ENCODE results near the gene TAS1R2.
"Not testable (repeated sequence)": the region's sequence is repeated elsewhere in the genome, so short reads cannot be mapped to it uniquely, and the experiment has no call there.

Gene TAS1R2

DNA sequence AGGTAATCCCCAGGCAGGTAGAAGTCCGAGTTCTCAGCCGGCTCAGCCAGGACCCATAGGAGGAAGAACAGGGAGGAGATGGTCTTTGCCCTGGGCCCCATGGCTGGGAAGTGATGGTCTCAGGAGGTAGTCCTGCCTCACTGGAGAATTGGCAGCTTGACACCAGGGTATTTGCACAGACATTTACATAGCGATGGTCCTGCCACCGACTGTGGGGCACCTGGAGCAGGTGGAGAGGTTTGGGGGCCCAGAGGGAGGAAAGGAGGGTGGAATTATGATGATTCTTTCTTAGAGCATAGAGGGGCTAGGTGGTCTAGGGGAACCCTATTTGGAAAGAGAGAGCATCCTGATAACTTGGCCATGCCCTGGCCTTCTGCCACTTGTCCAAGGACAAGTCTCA is at the start of gene TAS1R2:
TSS of gene TAS1R2 (minus strand) at position 101 of the 400 bp plus-strand sequence. CDS start at position 101, 0 bp downstream.
- DNase-seq (ENCODE audit: low read depth in 2 of 2): no peak

DNA sequence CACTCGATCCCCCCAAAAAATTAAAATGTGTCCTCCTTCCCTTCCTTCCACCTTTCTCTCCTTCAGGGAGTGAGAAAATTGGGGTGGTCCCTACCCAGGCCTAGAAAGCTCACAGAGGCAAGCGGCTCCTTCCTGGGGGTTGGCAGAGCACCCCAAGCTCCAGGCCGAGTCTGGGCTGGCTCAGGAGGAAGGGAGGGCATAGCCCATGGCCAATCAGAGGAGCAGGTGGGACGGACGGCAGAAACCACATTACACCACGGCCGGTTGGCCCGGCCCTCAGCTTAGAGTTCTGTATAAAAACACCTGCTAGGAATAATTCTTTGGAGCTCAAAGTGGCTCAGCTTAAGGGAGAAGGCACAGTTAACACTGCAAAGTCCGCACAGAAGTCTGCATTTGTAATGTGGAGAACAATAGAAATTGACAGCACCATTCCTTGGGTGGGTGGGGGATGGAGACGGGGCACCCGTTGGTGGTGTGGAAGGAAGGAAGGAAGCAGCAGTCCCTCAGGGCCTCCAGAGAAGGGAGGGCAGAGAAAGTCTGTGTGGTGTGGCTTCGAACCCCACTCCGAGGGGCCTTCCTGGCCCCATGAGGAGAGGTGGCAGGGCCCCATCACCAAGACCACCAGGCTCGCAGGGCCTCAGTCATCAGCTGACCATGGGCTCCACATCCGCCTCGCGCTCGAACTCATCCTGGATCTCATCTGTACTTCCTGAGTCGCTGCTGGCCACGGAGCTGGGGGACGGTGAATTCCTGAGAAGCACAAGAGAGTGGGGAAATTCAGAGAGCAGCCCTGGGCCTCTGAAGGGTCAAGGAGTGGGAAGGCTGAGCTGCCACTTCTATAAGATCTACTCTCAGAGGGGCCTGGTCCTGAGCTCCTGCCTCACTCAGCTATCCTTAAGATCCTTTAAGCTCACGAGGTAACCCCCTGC is 48.7 kb upstream of the TAS1R2 start:
- no peak for DNase-seq (ENCODE audit: low read depth in 2 of 2)

DNA sequence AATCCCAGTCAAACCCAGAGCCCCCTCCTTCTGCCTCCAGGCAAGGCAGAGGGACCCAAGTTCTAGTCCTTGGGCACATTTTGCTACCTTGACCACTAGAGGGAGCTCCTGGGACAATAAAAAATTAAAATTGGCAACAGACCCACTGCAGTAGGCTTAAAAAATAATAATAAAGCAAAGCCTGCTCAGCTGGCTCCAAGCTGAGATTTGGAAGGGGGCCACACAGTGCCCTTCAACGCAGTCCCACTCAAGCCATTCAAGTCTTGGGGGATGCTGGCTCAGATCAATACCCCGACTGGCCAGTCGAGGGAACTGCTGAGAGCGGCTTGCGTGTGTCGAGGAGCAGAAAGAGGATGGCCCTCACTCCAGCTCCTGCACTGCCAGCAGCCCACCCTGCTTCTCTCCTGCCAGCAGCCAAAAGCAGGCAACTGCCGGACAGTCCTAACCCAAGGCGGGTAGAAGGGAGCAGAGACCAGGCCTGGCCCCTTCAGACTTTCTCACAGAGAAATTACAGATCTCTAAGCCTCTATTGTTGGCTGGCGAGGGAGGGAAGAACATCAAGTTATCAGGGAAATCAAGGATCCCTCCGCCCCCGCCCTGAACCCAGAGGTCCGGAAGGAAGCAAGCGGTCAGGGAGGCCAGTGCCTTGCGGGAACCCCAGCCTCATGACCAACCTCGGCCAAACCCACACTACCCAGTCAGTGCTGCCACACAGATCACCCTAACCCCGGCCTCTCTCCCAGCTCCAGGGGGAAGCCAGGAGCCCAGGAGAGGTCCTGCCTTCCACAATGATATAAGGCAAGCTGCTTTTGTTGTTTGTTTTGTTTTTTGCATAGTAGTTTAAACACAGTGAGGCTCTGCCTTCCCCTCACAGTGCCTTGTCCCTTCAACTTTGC is 47.8 kb upstream of the TAS1R2 start:
- peak; percentile 23 to 35 for DNase-seq (ENCODE audit: low read depth in 2 of 2)

DNA sequence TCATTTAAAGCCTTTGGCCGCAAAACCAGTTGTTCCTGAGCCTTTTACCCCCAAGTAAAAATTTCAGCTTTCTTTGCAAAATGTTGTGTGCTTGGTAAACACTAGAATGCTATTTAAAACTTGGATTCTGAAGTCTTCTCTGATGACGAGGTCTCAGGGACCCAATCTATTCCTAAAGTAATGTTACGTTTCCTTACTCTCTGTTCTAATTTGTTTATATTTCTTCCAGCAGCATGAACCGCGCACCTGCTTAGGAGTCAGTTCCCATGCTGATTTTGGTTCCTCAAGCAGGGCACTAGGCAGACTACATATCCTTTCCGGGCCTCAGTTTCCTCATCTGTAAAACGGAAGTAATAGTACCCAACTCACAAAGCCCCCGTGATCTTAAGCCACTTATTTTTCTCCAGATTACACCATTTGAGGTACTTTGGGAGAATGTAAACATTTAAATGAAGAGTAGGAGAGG is 43.9 kb upstream of the TAS1R2 start:
- no peak for DNase-seq (ENCODE audit: low read depth in 2 of 2)

DNA sequence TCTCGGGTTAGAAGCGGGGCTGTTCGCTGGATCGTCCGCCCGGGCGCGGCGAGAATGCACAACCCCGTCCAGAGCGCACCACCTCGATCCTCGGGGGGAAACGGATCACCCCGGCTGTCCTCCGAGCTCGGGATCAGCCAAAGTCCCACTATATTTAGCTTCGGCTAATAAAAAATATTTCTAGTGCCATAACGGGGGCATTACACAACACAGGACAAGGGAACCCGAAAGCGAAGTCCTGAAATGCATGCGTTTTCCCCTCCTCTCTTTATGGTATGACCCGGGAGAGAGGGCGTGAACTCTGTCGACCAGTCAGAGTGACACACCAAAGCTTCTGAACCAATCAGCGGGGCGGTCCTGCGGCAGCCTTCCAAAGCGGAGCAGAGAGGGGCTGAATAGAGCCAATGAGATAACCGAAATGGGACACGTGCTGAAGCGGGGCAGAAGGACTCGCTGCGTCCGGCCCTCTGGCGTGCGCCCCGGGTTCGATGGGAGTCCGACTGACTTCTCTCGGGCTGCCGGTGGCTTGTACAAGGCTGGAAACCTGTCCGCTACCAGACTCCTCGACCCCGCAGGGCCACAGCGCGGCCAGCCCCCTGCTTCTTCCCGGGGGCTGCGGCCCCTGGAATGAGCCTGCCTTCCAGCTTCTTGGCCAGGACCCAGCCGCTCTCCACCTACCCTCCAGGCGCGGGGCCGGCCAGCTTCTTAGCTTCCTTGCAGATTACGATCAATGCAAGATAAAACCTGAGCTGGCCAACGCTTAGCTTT is 43.2 kb upstream of the TAS1R2 start, which contains the start of gene ALDH4A1:
TSS of gene ALDH4A1 (minus strand) at position 33 of the 768 bp plus-strand sequence. CDS start at position 1, 32 bp downstream.
- DNase-seq (ENCODE audit: low read depth in 2 of 2): peak; percentile 85 to 89

DNA sequence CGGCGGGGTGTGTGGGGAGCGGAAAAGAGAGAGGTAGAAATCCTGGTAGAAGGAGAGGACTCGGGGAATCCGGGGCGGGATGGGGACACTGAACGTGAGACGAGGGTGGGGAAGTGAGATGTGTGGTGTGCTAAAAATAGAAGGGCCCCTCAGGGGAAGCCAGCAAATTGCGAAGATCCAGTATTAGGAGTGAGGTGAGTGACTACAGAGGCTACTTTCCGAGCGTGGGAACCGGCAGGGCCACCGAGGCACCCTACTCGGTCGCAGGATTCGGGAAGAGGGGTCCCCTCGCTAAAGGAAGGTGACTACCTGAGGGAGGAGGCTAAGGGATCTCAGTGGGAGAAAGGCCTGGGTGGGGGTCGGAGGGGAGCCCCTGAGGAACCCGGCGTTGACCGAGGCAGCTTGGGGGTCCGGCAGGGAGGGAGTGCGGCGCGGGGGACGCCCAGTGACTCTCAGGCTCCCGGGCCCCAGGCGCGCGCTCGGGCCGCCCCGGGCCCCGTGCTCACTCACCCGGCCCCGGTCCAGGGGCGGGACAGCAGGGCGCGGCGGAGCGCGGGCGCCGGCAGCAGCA is 42.6 kb upstream of the TAS1R2 start:
- no peak for DNase-seq (ENCODE audit: low read depth in 2 of 2)

DNA sequence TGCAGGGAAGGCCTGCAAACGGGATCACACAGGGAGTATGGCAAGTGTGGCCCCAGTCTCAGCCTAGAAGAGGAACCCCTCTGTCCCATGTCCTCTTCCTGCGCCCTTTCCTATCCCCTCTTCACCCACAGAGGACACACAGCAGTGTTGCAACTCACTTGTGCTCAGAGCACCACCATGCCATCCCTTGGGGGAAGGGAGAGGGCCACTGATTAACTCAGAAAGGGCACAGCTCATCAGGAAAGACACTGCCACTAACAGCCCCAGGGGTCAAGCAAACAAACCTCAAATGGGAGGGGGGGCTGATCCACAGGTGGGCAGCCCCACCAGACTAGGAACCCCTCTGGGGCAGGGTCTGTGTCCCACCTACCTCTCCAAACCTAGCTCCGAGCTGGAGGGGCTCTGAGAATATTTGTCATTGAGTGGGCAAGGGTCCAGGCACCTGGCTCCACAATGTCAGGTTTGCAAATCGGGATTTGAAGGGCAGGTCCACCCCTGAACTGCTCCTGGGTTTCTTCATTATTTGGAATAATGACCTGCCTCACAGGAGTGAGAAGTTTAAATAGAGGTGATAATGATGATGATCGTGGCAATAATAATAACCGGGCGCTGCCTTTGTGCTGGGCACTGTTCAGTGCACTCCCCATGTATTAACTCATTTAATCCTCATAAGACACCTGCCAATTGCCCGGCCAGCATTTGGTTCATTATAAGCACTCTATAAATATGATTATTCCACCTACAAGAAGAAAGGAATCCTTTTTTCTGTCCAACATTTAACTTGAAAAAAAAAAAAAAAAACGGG is 41.9 kb upstream of the TAS1R2 start:
- DNase-seq (ENCODE audit: low read depth in 2 of 2): no peak

DNA sequence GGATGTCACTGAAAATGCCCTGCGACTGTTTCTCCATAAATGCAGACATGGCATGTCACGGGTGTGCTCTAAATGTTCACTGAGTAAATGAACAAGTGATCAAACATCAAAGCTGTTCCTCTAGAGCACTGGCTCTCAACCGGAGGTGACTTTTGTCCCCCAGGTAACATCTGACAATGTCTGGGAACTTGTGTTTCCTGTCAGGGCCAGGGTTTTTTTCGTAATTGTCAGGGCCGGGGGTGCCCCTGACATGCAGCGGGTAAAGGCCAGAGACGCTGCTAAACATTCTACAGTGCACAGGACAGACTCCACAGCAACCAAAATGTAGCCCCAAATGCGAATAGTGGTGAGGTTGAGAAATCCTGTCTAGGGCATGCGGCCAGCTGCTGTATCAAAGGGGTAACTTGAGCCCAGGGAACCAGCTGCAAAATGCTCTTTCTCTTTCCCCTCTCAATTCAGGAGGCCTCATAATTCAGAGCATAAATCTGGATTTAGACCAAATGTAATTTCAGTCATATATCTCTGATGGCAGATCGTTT is 40.9 kb upstream of the TAS1R2 start:
- no peak for DNase-seq (ENCODE audit: low read depth in 2 of 2)

DNA sequence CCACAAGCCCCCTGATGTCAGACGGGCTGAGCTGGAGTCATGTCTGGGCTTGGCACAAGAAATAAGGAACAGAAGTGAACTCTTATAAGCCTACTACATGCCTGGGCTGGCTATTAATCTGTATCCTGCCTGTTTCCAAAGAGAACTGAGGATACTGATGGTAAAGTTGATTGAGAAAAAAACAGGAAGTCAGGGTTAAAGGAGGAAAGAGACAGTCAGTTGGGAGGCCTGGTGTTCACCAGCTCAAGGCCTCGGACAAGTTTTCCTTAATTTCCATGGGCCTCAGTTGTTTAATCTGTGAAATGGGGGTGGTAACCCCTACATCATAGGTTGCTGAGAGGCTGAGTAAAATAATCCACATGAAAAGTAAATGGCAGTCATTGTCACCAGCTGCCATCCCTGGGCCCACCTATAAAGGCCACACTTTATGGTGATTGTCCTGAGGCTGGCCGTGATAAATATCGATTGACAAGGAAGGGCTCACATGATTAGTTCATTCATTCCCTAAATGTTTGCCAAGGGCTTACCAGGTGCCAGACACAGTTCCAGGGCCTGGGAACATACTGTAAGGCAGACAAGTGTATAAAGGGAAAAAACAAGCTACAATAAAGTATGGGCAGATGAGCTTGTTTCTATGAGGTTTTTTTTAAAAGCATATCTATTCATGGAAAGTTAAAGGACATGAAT is 40.0 kb upstream of the TAS1R2 start:
- DNase-seq (ENCODE audit: low read depth in 2 of 2): no peak

DNA sequence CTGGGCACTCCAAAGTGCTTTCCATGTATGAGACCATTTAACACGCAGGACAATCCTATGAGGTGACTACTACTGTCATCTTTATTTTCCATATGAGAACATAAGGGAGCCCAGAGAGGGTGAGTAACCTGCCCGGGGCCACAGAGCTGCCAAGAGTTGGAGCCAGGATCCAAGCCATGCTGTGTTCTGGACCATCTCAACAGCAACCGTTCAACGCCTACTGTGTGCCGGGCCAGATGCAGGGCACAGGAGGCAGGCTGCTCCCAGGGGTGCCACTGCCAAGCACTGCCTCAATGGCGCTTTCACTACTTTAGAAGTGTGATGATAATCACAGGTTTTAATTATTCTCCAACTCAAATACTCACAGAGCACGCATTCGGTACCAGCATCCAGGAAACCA is 39.1 kb upstream of the TAS1R2 start:
- DNase-seq (ENCODE audit: low read depth in 2 of 2): no peak

DNA sequence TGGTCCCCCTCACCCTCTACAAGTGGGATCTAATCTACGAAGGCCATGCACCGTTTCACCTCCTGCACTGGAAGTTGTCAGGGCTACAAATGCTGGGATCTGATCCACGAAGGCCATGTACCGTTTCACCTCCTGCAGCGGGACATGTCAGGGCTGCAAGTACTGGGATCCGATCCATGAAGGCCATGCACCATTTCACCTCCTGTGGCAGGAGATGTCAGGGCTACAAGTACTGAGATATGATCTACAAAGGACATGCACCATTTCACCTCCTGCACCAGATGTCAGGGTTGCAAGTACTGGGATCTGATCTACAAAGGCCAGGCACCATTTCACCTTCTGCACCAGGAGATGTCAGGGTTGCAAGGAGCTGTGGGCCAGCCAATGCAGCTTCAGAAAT is 35.9 kb upstream of the TAS1R2 start:
- no peak for DNase-seq (ENCODE audit: low read depth in 2 of 2)

DNA sequence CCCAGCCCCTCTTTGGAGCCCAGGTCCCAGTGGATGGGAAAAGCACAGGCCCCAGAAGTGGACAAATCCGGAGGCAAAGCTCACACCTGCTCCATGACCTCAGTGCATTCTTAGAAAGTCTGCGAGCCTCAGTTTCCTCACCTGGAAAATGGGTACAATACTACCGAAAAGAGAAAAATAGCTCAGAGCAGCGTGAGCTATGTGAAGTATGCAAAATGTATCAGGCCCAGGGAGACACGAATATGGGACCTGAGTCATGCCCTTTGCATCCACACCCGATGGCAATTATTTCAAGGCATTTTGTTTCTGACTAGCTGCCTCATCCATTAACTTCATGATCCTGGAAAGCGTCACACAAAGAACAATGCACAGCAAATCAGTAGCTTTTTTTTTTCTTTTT is 33.7 kb upstream of the TAS1R2 start:
- no peak for DNase-seq (ENCODE audit: low read depth in 2 of 2)

DNA sequence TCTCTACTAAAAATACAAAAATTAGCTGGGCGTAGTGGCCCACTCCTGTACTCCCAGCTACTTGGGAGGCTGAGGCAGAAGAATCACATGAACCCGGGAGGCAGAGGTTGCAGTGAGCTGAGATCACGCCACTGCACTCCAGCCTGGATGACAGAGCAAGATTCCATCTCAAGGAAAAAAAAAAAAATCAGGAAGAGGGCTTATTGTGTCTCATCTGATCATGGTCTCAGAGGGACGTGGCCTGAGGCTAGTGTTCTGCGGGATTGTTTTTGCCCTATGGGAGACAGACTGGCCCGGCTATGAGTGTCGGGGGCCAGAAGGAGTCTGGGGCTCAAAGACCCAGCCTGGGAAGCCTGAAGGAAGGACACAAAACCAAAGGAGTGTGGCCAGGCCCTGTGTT is 32.4 kb upstream of the TAS1R2 start:
- DNase-seq (ENCODE audit: low read depth in 2 of 2): not testable (repeated sequence)

DNA sequence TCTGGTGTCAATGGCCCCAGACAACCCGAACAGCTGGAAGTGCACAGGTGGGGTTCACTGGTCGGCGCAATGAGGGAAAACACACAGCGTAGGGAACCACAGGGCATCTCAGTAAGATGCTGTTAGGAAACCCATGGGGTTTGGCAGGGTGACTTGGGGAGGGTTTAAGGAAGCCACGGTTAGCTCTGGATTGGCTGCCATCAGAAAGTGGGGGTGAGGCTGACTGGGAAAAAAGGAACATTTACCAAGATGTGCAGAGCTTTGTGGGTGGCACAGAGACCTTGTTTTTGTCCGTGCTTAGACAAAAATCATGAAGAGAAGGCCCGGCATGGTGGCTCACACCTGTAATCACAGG is 31.9 kb upstream of the TAS1R2 start:
- DNase-seq (ENCODE audit: low read depth in 2 of 2): no peak

DNA sequence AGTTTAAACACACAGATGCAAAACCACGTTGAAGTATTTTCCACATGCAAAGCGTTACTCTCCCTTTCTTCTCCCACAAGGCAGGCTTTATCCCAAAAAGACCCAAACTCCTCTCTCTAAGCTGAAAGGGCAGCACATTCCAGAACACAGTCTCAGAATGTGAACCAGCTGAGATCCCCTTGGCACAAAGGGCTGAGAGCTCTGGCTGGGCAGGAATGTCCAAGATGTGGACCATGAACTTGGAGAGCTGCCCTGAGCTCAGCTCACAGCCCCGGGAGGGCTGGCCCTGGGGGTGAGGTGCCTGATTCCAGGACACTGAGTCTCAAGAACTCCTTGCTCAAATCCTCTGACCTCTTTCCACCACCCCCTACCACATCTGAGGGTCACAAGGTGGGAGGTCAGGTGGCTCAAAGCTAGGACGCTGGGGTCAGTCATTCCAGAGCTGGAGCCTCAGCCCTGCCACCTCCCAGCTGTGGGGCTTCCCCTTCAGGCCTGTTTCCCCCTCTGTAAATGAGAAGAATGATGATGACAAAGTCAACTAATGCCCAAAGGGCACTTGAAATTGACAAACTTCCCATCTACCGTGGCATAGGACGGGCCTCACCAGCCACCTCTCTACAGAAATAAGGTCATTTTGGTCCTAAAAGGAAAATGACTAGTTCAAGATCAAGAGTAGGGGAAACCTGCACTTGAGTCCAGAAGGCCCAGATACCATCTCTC is 31.4 kb upstream of the TAS1R2 start:
- DNase-seq (ENCODE audit: low read depth in 2 of 2): no peak

DNA sequence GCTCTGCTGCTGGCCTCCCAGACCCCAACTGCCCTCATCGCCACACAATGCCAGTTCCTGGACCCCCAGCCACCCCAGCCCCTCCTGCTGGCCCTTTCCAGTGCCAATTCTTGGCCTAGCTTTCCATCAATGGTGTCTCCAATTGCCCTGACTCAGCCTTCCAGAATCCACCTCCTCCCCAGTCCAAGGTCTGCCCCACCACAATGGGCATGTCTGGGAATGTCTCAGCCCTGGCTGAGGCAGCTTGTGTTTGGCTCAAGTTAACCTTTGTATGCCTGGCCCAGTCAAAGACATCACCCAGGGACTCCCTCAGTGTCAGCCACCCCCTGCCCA is 26.5 kb upstream of the TAS1R2 start:
- DNase-seq (ENCODE audit: low read depth in 2 of 2): no peak

DNA sequence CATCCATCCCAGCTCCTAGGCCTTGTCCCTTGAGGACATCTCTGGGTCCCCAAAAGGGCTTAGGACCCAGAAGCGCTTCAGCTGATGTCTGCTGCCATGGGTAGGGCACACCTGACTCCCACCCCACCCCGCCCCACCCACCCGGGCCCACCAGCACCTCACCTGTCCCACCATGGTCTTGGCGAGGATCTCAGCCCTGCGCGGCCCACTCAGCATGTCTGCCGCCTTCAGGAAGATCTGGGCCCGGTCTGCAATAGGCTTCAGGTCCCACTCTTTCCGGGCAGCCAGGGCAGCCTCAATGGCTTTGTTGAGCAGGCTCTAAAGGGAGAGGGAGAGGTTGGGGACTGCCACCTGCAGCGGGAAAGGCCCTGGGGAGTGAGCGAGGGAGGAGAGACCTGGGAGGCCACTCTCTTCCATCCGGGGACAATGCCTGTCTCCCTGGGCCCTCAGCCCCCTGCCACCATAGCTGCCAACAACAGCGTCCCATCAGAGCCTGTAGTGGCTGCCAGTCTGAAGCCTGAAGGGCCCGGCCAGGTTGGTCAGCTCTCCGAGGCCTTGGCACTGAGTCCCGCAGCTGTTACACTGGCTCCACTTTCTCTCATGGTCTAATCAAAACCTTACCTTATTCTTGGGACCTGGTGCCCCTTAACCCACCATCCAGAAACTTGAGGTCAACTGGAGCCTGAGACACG is 26.0 kb upstream of the TAS1R2 start:
- DNase-seq (ENCODE audit: low read depth in 2 of 2): no peak

DNA sequence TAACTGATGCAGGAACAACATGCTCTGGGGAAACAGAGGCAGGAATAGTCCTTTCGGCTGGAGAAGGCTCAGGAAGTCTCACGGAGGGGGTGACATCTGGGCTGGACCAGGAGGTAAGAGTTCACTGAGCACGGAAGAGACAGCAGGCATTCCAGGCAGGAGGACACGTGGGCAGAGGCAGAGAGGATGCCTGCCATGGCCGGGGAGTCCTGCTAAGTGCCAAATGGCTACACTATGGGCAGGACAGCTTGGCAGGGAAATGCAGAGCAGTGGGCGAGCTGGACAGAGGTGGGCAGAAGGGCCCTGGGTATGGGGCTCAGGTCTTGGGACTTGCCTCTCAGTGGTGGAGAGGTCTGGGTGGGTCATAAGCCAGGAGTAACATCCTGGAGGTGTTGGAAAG is 25.3 kb upstream of the TAS1R2 start:
- DNase-seq (ENCODE audit: low read depth in 2 of 2): no peak

DNA sequence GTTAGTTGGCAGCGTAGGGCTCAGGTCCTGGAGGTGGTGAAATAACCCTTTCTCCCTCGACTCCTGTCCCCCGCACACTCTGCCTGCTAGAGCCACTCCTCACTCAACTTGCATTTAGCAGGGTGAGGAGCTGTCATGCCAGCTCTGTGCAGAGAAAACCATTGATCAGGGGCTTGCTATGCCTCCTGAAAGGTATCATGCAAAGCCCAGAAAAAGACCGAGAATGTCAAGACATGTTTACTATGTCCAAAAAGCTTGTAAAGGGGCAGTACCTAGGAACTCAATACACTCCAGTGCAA is 24.9 kb upstream of the TAS1R2 start:
- DNase-seq (ENCODE audit: low read depth in 2 of 2): no peak

Data from stimulated activated CD4-positive, alpha-beta T cell treated with anti-CD3 and anti-CD28 coated beads, Interleukin-12 subunit alpha, Interleukin-12 subunit beta, amount 100 ng/mL, for 24 hours (primary cell).